ENCODE measurements around the gene MYO16.

- TF ChIP-seq CTCF (IDR thresholded peaks at IDR 0.05) (no peak), POLR2A (IDR thresholded peaks at IDR 0.05) (no peak), POLR2AphosphoS5 (IDR thresholded peaks at IDR 0.05; ENCODE audit: insufficient read depth in 1 of 2, low read depth in 1 of 2) (no peak)
Measured at GRCh38 chr13:108682714-108683113, 53.3 kb downstream of the MYO16 start.
